NT2/D1 (cell line): ENCODE measurements around the gene GPS2.
"Not testable (repeated sequence)": the region's sequence is repeated elsewhere in the genome, so short reads cannot be mapped to it uniquely, and the experiment has no call there.

Experiments
- DNase-seq: peaks from one replicate; pipeline ENCODE4 v3.0.0-alpha.2; 2011; ENCODE audit warnings: low read depth, low spot score
- H3K27me3 ChIP-seq: 2 replicates; pipeline ENCODE4 v1.6.0; 2011; ENCODE audit warnings: mild to moderate bottlenecking; ENCODE audit not compliant: insufficient read length, insufficient read depth
- H3K36me3 ChIP-seq: 2 replicates; pipeline ENCODE4 v1.6.1; 2011; ENCODE audit warnings: mild to moderate bottlenecking, low read length, mixed read lengths; ENCODE audit not compliant: insufficient read depth, insufficient read length
- H3K4me1 ChIP-seq: 2 replicates; pipeline ENCODE4 v1.5.1; 2011; ENCODE audit not compliant: insufficient read depth, insufficient read length
- H3K4me3 ChIP-seq: 2 replicates; pipeline ENCODE4 v1.5.1; 2011; ENCODE audit warnings: low read depth; ENCODE audit not compliant: insufficient read length
- H3K9ac ChIP-seq: 2 replicates; pipeline ENCODE4 v1.6.0; 2011; ENCODE audit warnings: low read depth; ENCODE audit not compliant: insufficient read length
- H3K9me3 ChIP-seq: 2 replicates; pipeline ENCODE4 v1.5.1; 2011; ENCODE audit warnings: mild to moderate bottlenecking, low read length; ENCODE audit not compliant: insufficient read depth
- SUZ12 ChIP-seq: IDR thresholded peaks from 2 replicates; pipeline ENCODE4 v1.6.1; 2011; ENCODE audit not compliant: insufficient read length, insufficient read depth; ENCODE audit errors: extremely low read depth
- YY1 ChIP-seq: IDR thresholded peaks from 2 replicates; pipeline ENCODE4 v1.6.1; 2011; ENCODE audit not compliant: insufficient read length, insufficient read depth
- ZNF274 ChIP-seq: IDR thresholded peaks from 2 replicates; pipeline ENCODE4 v1.6.1; 2011; ENCODE audit warnings: mild to moderate bottlenecking, low read depth, low read length

Gene GPS2

DNA sequence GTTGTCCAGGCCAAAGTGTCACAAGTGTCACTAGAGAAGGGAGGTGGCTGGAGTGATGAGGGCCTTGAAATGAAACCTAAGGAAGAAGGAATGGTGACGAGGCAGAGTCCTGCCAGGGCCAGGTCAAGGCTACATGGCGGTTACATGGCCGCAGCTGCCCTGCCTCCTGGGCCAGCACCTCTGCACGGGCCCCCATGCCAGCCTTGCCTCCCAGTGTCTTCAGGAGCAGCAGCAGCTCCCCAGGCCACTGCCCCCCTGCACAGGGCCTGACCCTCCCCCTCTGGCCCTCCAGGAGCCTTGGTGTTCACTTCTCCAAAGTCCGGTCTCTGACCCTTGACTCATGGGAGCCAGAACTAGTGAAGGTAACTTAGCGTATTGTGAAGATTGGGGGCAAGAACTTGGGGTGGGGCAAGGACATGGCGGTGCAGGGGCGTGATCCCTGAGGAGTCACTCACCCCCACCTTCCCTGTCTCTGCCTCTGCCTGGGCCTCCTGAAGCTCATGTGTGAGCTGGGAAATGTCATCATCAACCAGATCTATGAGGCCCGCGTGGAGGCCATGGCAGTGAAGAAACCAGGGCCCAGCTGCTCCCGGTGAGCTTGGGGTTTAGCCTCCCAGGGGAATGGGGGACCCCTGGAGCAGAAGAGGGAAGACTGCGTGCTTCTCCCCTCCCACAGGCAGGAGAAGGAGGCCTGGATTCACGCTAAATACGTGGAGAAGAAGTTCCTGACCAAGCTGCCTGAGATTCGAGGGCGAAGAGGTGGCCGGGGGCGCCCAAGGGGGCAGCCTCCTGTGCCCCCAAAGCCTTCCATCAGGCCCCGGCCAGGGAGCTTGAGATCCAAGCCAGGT, 32.7 kb upstream of the GPS2 start:
- H3K4me3 ChIP-seq, result no peak overlapping the region
- H3K27me3 ChIP-seq, result no peaks in the 10 kb centered on the region
- H3K36me3 ChIP-seq, result no peaks in the 10 kb centered on the region
- H3K4me1 ChIP-seq, result peaks cover 13% of the 10 kb centered on the region
- no peak for TF ChIP-seq YY1
- TF ChIP-seq SUZ12, result no peak
- TF ChIP-seq ZNF274, result no peak
- no peak overlapping the region for H3K9ac ChIP-seq
- no peaks in the 10 kb centered on the region for H3K9me3 ChIP-seq
- no peak for DNase-seq

DNA sequence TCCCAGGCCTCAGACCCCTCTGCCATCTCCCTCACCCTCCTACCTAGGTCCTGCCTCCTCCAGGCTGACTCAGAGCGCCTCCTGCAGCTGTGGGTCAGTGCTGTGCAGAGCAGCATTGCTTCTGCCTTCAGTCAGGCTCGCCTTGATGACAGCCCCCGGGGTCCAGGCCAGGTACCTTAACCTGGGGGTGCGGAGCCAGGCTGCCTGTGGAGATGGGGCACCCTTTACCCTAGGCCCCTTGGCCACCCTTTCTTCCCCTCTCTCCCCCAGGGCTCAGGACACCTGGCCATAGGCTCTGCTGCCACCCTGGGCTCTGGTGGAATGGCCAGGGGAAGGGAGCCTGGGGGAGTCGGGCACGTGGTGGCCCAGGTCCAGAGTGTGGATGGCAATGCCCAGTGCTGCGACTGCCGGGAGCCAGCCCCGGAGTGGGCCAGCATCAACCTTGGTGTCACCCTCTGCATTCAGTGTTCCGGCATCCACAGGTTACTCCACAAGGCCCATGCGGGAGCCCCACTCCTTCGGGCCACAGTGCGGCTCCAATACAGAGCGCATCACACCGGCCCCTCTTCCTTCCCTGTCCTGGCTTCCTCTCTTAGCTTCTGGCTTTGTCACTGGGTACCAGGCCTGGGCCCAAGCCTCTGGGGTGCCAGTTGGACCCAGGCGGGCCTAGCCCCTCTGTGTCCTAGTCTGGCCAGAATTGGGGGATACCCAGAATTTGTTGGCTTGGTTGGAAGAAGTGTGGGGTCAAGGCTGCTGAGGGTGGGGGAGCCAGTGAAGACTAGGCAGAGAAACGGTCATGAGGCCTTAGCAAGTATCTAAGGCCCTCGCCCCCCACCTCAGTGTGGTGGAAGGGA, 31.8 kb upstream of the GPS2 start:
- H3K4me3 ChIP-seq, result no peak overlapping the region
- DNase-seq, result no peak
- no peaks in the 10 kb centered on the region for H3K9me3 ChIP-seq
- H3K36me3 ChIP-seq, result no peaks in the 10 kb centered on the region
- H3K4me1 ChIP-seq, result peaks cover 9% of the 10 kb centered on the region
- TF ChIP-seq ZNF274 (no peak), YY1 (no peak), SUZ12 (no peak)
- no peaks in the 10 kb centered on the region for H3K27me3 ChIP-seq
- H3K9ac ChIP-seq, result no peak overlapping the region

DNA sequence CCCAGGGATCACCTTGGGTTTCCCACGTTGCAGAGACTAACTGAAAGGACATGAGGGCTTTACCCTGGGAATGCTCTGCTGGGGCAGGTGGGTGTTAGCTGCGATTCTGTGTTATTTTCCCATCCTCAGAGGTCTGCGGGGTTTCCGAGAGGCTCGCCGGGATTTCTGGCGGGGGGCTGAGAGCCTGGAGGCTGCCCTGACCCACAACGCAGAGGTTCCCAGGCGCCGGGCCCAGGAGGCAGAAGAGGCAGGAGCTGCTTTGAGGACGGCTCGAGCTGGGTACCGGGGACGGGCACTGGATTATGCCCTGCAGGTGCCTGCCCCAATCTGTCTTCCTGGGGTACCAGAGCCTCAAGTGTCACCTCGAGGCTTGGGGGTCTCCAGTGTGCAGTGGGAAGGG, 28.1 kb upstream of the GPS2 start:
- no peak overlapping the region for H3K4me3 ChIP-seq
- TF ChIP-seq YY1 (no peak), ZNF274 (no peak), SUZ12 (no peak)
- no peaks in the 10 kb centered on the region for H3K27me3 ChIP-seq
- H3K4me1 ChIP-seq, result peaks cover 1% of the 10 kb centered on the region
- DNase-seq, result no peak
- no peak overlapping the region for H3K9ac ChIP-seq
- no peaks in the 10 kb centered on the region for H3K36me3 ChIP-seq
- no peaks in the 10 kb centered on the region for H3K9me3 ChIP-seq

DNA sequence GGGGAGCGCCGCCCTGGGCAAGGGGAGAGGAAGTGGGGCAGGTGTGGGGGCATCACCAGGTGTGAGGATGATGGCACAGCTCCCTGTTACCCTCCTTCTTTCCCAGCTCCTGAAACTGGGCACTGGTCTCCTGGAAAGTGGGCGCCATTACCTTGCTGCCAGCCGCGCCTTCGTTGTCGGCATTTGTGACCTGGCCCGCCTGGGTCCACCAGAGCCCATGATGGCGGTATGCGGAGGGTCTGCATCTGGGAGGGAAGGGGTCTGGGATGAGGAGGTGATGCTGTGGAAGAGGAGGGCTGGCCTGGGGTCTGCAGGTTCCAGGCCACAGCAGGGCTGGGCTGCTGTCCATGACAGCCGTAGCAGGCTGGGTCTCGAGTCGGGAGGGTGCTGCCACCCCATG, 26.7 kb upstream of the GPS2 start:
- no peaks in the 10 kb centered on the region for H3K36me3 ChIP-seq
- TF ChIP-seq ZNF274 (no peak), SUZ12 (no peak), YY1 (no peak)
- no peaks in the 10 kb centered on the region for H3K27me3 ChIP-seq
- peaks cover 3% of the 10 kb centered on the region for H3K4me1 ChIP-seq
- DNase-seq, result no peak
- no peak overlapping the region for H3K4me3 ChIP-seq
- no peaks in the 10 kb centered on the region for H3K9me3 ChIP-seq
- no peak overlapping the region for H3K9ac ChIP-seq

DNA sequence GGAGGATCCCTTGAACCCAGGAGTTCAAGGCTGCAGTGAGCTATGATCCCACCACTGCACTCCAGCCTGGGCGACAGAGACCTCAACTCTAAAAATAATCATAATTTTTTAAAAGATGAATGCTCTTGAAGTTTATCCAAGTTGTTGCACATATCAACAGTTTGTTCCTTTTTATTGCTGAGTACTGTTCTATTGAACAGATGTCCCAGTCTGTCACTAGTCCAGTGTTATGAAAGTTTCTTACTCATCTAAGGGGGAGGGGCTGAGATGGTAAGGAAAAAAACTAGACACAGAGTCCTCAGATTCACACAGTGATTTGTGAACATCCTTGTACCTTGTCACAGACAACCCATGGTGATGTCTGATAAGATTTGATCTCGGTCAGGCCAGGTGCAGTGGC, 25.0 kb upstream of the GPS2 start:
- no peaks in the 10 kb centered on the region for H3K9me3 ChIP-seq
- H3K9ac ChIP-seq, result no peak overlapping the region
- no peaks in the 10 kb centered on the region for H3K27me3 ChIP-seq

DNA sequence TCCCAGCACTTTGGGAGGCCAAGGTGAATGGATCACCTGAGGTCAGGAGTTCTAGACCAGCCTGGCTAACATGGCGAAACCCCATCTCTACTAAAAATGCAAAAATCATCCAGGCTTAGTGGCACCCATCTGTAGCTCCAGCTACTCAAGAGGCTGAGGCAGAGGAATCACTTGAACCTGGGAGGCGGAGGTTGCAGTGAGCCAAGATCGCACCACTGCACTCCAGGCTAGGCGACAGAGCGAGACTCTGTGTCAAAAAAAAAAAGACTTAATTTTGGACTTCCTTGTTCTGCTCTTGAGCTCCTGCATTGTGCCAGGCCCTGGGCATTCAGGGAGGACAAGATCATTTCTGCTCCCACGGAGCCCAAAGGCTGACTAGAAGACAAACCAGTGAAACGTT, 22.4 kb upstream of the GPS2 start:
- DNase-seq, H3K9ac ChIP-seq, H3K4me3 ChIP-seq: not testable (repeated sequence)

More for the DNA sequence above, 25.0 kb upstream of the GPS2 start:
- DNase-seq, result no peak
- TF ChIP-seq SUZ12 (no peak), ZNF274 (no peak), YY1 (no peak)
- H3K4me1 ChIP-seq, result peaks cover 3% of the 10 kb centered on the region
- no peak overlapping the region for H3K4me3 ChIP-seq
- H3K36me3 ChIP-seq, result no peaks in the 10 kb centered on the region

More for the DNA sequence above, 22.4 kb upstream of the GPS2 start:
- not testable (repeated sequence) for H3K4me1 ChIP-seq, H3K9me3 ChIP-seq, H3K27me3 ChIP-seq, H3K36me3 ChIP-seq
